ENCODE measurements around the gene MVB12B.

- TF ChIP-seq CTCF (IDR thresholded peaks at IDR 0.05; ENCODE audit: insufficient read depth, low read length, poor library complexity, severe bottlenecking) (no peak), EZH2phosphoT487 (conservative IDR thresholded peaks at IDR 0.05; ENCODE audit: low read length) (no peak)
These were observed 42.7 kb upstream of the MVB12B start for GRCh38 chr9:126283799-126284465.

Data from SU-DHL-6 (cell line).